Measurements from ENCODE around the gene LAMB1. TPM values are rescaled to one million over a fixed set of nuclear protein-coding genes. Genes with fewer than 3 reads are reported as not detected.

The LAMB1 gene
- polyA plus RNA-seq, 1 experiment = 204 TPM

- CTCF ChIA-PET = no interaction called here
- H3K4me3 ChIP-seq (ENCODE audit: low read depth, low read length) = no peak overlapping the region
- POLR2A ChIA-PET = interaction anchor here (0.5 to 0.9 kb wide), 2 partner anchors 9 to 46 kb away, joined by 3 read pairs; no protein-coding TSS in a partner anchor
- peaks cover 20% of the 10 kb centered on the region for H3K36me3 ChIP-seq (ENCODE audit: control insufficient read depth, insufficient read depth, low read length)
- H3K27me3 ChIP-seq (ENCODE audit: control insufficient read depth, insufficient read depth, low read length) = no peaks in the 10 kb centered on the region
- TF ChIP-seq CTCF (IDR thresholded peaks at IDR 0.05; ENCODE audit: insufficient read depth, low read depth, low read length) = no peak
- no peak for DNase-seq (ENCODE audit: low read depth)
These were observed 53.5 kb downstream of the LAMB1 start for GRCh38 chr7:107949443-107949935.

- peak; percentile 81 for DNase-seq (ENCODE audit: low read depth)
- peaks cover 23% of the 10 kb centered on the region for H3K36me3 ChIP-seq (ENCODE audit: control insufficient read depth, insufficient read depth, low read length)
- no peak for TF ChIP-seq CTCF (IDR thresholded peaks at IDR 0.05; ENCODE audit: insufficient read depth, low read depth, low read length)
- H3K27me3 ChIP-seq (ENCODE audit: control insufficient read depth, insufficient read depth, low read length) = no peaks in the 10 kb centered on the region
- no peak overlapping the region for H3K4me3 ChIP-seq (ENCODE audit: low read depth, low read length)
- POLR2A ChIA-PET = interaction anchor here (0.5 to 0.9 kb wide), 2 partner anchors 10 to 47 kb away, joined by 3 read pairs; no protein-coding TSS in a partner anchor
- CTCF ChIA-PET = interaction anchor here (1.8 kb wide), 1 partner anchor 13 kb away, joined by 4 read pairs; no protein-coding TSS in a partner anchor
These were observed 54.1 kb downstream of the LAMB1 start for GRCh38 chr7:107948645-107949442.

- Histone ChIP-seq H3K36me3 (ENCODE audit: control insufficient read depth, insufficient read depth, low read length) (peaks cover 18% of the 10 kb centered on the region), H3K27me3 (ENCODE audit: control insufficient read depth, insufficient read depth, low read length) (no peaks in the 10 kb centered on the region), H3K4me3 (ENCODE audit: low read depth, low read length) (no peak overlapping the region)
- TF ChIP-seq CTCF (IDR thresholded peaks at IDR 0.05; ENCODE audit: insufficient read depth, low read depth, low read length) = no peak
- DNase-seq (ENCODE audit: low read depth) = no peak
- ChIA-PET CTCF (interaction anchor here (0.7 to 1.8 kb wide), 2 partner anchors 11 to 55 kb away, joined by 3 to 4 read pairs; no protein-coding TSS in a partner anchor), POLR2A (no interaction called here)
These were observed 56.1 kb downstream of the LAMB1 start for GRCh38 chr7:107946881-107947280.

- ChIA-PET POLR2A (no interaction called here), CTCF (interaction anchor here (0.7 kb wide), 1 partner anchor 56 kb away, joined by 3 read pairs; no protein-coding TSS in a partner anchor)
- DNase-seq (ENCODE audit: low read depth) = no peak
- Histone ChIP-seq H3K27me3 (ENCODE audit: control insufficient read depth, insufficient read depth, low read length) (no peaks in the 10 kb centered on the region), H3K36me3 (ENCODE audit: control insufficient read depth, insufficient read depth, low read length) (peaks cover 15% of the 10 kb centered on the region), H3K4me3 (ENCODE audit: low read depth, low read length) (no peak overlapping the region)
- no peak for TF ChIP-seq CTCF (IDR thresholded peaks at IDR 0.05; ENCODE audit: insufficient read depth, low read depth, low read length)
These were observed 56.5 kb downstream of the LAMB1 start for GRCh38 chr7:107946451-107946850.

- POLR2A ChIA-PET = no interaction called here
- Histone ChIP-seq H3K27me3 (ENCODE audit: control insufficient read depth, insufficient read depth, low read length) (no peaks in the 10 kb centered on the region), H3K4me3 (ENCODE audit: low read depth, low read length) (no peak overlapping the region), H3K36me3 (ENCODE audit: control insufficient read depth, insufficient read depth, low read length) (peaks cover 12% of the 10 kb centered on the region)
- CTCF ChIA-PET = no interaction called here
- TF ChIP-seq CTCF (IDR thresholded peaks at IDR 0.05; ENCODE audit: insufficient read depth, low read depth, low read length) = no peak
- no peak for DNase-seq (ENCODE audit: low read depth)
These were observed 57.6 kb downstream of the LAMB1 start for GRCh38 chr7:107945332-107945731.

Data from BJ (cell line).